Neural crest cell (in vitro differentiated cells): Measurements from ENCODE around the gene TCERG1L. TPM values are rescaled to one million over a fixed set of nuclear protein-coding genes. Genes with fewer than 3 reads are reported as not detected.

Experiments
- DNase-seq: peaks from one replicate; pipeline ENCODE4 v3.0.0; 2021; ENCODE audit warnings: low read depth, mixed read lengths, low spot score
- H3K27ac Mint-ChIP-seq: one replicate; pipeline ENCODE4 v1.8.0; 2021; ENCODE audit warnings: mild to moderate bottlenecking, mixed read lengths; ENCODE audit not compliant: unreplicated experiment
- H3K27me3 Mint-ChIP-seq: 2 replicates; pipeline ENCODE4 v1.8.0; 2021; ENCODE audit warnings: low read depth, mild to moderate bottlenecking, mixed read lengths
- H3K36me3 Mint-ChIP-seq: 2 replicates; pipeline ENCODE4 v1.8.0; 2021; ENCODE audit warnings: low read depth, mild to moderate bottlenecking, mixed read lengths
- H3K4me1 Mint-ChIP-seq: 2 replicates; pipeline ENCODE4 v1.8.0; 2021; ENCODE audit warnings: mixed read lengths
- H3K4me3 Mint-ChIP-seq: one replicate; pipeline ENCODE4 v1.8.0; 2021; ENCODE audit warnings: mild to moderate bottlenecking, mixed read lengths
- H3K9me3 Mint-ChIP-seq: 2 replicates; pipeline ENCODE4 v1.8.0; 2021; ENCODE audit warnings: mixed read lengths
- CTCF ChIP-seq: fragments of 200-600 bp; sonication (generic); conservative IDR thresholded peaks from 2 replicates; pipeline ENCODE4 v1.5.0; 2021; ENCODE audit warnings: antibody characterized with exemption, mild to moderate bottlenecking
- total RNA-seq: library from RNA; stranded (reverse); gene quantifications from 2 replicates; pipeline ENCODE4 v1.2.1, GENCODE V29; 2021

TCERG1L gene
- total RNA-seq, 1 donor from 2014 or later = 0.96 TPM

DNA sequence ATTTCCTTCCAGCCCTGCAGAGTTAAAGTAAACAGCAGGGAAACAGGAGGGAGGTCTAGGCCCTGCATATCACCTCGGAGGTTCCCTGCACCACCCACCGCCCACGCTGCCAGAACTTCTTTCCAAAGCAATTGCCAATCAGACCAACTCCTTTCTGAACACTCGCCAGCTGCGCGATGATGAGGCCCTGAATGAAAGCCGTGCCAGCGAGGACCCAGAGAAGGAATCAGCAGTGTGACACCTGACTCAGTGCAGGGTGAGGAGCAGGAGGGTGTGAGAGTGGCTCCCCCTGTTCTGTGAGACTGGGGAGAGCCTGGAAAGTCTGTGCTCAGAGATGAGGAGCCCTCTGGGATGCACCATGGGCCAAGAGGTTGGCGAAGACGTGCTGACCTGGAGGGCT is 3.3 kb upstream of the TCERG1L start:
- Mint-ChIP-seq H3K4me1 (peaks cover 15% of the 10 kb centered on the region), H3K36me3 (no peaks in the 10 kb centered on the region), H3K9me3 (no peaks in the 10 kb centered on the region), H3K27ac (no peak overlapping the region), H3K27me3 (peaks cover 44% of the 10 kb centered on the region), H3K4me3 (no peak overlapping the region)
- DNase-seq = no peak
- no peak for TF ChIP-seq CTCF

DNA sequence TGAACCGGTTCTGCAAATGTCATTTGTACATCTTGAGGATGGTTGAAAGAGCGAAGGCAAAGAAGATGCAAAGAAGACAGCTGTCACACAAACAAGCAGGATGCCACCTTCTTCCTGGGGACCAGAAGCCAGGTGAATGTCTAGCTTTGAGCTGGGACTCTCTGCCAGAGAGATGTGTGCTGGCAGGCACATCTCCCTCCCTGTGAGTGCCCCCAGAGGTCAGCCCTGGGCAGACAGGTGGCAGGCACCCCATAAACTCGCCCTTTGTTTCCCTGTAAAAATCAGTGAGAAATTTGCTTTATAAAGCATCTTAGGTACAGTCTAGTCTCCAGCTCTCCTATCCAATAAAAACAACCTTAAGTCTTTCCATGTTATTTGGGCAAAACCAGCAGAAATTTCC is 2.6 kb upstream of the TCERG1L start:
- Mint-ChIP-seq H3K9me3 (no peaks in the 10 kb centered on the region), H3K4me1 (peaks cover 15% of the 10 kb centered on the region), H3K4me3 (peak overlapping the region; percentile 16), H3K27ac (no peak overlapping the region), H3K27me3 (peaks cover 46% of the 10 kb centered on the region), H3K36me3 (no peaks in the 10 kb centered on the region)
- TF ChIP-seq CTCF = no peak
- no peak for DNase-seq

- H3K27me3 Mint-ChIP-seq = peaks cover 50% of the 10 kb centered on the region
- no peaks in the 10 kb centered on the region for H3K36me3 Mint-ChIP-seq
- DNase-seq = no peak
- H3K9me3 Mint-ChIP-seq = no peaks in the 10 kb centered on the region
- peaks cover 15% of the 10 kb centered on the region for H3K4me1 Mint-ChIP-seq
- peak overlapping the region; percentile 68 for H3K4me3 Mint-ChIP-seq
- H3K27ac Mint-ChIP-seq = no peak overlapping the region
- TF ChIP-seq CTCF = no peak
Observed at GRCh38 chr10:131313377-131313776, 1.9 kb upstream of the TCERG1L start.

GRCh38 chr10:131312478-131312836 is 936 bp upstream of the TCERG1L start:
- peak overlapping the region; percentile 54 for H3K4me3 Mint-ChIP-seq
- no peak overlapping the region for H3K27ac Mint-ChIP-seq
- TF ChIP-seq CTCF = peak; percentile 87
- H3K9me3 Mint-ChIP-seq = no peaks in the 10 kb centered on the region
- DNase-seq = peak; percentile 80
- H3K27me3 Mint-ChIP-seq = peaks cover 55% of the 10 kb centered on the region
- peaks cover 15% of the 10 kb centered on the region for H3K4me1 Mint-ChIP-seq
- H3K36me3 Mint-ChIP-seq = no peaks in the 10 kb centered on the region

GRCh38 chr10:131311402-131311660 is 190 bp downstream of the TCERG1L start:
- TF ChIP-seq CTCF = no peak
- Mint-ChIP-seq H3K9me3 (no peaks in the 10 kb centered on the region), H3K27ac (no peak overlapping the region), H3K4me3 (no peak overlapping the region), H3K36me3 (no peaks in the 10 kb centered on the region), H3K4me1 (peaks cover 15% of the 10 kb centered on the region), H3K27me3 (peaks cover 55% of the 10 kb centered on the region)
- no peak for DNase-seq
